Peyer's patch (tissue), 4 donors: ENCODE results near the gene TMEM126B. TPM values are rescaled to one million over a fixed set of nuclear protein-coding genes. Genes with fewer than 3 reads are reported as not detected.

Experiments used
- DNase-seq, 3 donors: peaks; one replicate each; pipeline ENCODE4 v3.0.0-alpha.2; 2017 to 2019
- H3K27ac ChIP-seq, 4 donors: fragments of 200-600 bp; sonication (generic); one replicate each; pipeline ENCODE4 v1.5.1; 2016 to 2019
- H3K27me3 ChIP-seq, 2 donors: fragments of 200-600 bp; sonication (generic); one replicate each; pipeline ENCODE4 v1.5.1; 2019
- H3K36me3 ChIP-seq, 3 donors: fragments of 200-600 bp; sonication (generic); one replicate each; pipeline ENCODE4 v1.5.1; 2016 to 2019
- H3K4me1 ChIP-seq, 4 donors: fragments of 200-600 bp; sonication (generic); one replicate each; pipeline ENCODE4 v1.5.1; 2016 to 2019
- H3K4me3 ChIP-seq, 4 donors: fragments of 200-600 bp; sonication (generic); 1 replicate in 3 of 4; 2 replicates in 1 of 4; pipeline ENCODE4 v1.5.1; 2016 to 2019; ENCODE audit warnings: mild to moderate bottlenecking in 1 of 4
- H3K9me3 ChIP-seq, 4 donors: fragments of 200-600 bp; sonication (generic); one replicate each; pipeline ENCODE4 v1.5.1; 2016 to 2019; ENCODE audit warnings: mild to moderate bottlenecking in 1 of 4
- CTCF ChIP-seq, 6 experiments: fragments of 450-650 bp in 4 of 6; fragments of 200-600 bp in 2 of 6; sonication (generic) in 1 of 6; IDR thresholded peaks; one replicate each; pipeline ENCODE4 v1.5.1; 2017 to 2019; ENCODE audit warnings: antibody characterized with exemption in 6 of 6, mild to moderate bottlenecking in 3 of 6, moderate library complexity in 1 of 6
- POLR2A ChIP-seq, 2 donors: fragments of 450-650 bp; IDR thresholded peaks; one replicate each; pipeline ENCODE4 v1.5.1; 2017; ENCODE audit warnings: antibody characterized with exemption in 2 of 2, mild to moderate bottlenecking in 2 of 2, moderate library complexity in 2 of 2
- total RNA-seq, 4 donors: library from RNA; depleted of rRNA; stranded (reverse); fragments of >200 nt; gene quantifications; one replicate each; pipeline ENCODE4 v1.1.0, GENCODE V29; 2016

TMEM126B gene
- total RNA-seq, result 10 to 100 TPM; 26.9 to 52.8 (median 39.9) TPM

DNA sequence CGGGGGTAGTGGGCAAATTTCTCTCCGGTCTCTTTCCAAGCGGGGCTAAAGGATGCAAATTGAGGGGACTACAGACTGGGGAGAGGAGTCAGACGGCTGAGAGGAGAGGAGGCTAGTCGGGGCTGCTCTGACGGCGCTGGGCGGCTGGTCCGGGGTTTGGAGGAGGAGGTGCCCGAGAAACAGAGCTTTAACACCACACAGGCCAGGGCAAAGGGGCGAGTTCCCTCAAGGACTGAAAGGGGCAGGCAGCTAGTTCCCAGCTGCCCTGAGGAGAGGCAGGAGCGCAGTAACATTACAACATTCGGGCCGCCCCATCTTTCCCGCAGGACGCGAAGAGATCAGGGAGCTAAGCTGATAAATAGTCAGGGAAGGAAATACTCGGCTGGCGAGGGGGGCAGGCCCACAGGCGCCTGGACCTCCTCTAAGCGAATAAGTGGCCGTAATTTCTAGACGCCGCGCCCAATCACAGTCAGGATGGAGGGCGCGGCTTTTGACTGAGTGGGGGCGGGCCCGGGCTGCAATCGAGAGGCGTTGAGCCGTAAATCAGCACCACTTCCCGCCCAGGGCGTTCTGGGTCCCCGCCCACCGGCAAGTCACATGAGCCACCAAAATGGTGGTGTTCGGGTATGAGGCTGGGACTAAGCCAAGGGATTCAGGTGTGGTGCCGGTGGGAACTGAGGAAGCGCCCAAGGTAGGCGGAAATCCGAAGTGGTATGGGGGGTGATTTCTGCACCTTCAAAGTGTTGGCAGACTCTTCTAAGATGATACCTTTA, at the start of gene TMEM126B:
Gene TMEM126B (plus strand): TSS at position 596 of the 773 bp plus-strand sequence. CDS start 15 bp downstream, at position 611.
- Histone ChIP-seq H3K36me3 (peaks cover 0 to 10% (median 0%) of the 10 kb centered on the region in 3 donors), H3K4me1 (peaks cover 0 to 20% (median 0%) of the 10 kb centered on the region in 4 donors), H3K9me3 (no peaks in the 10 kb centered on the region), H3K27ac (peak within 1 kb of the TSS; percentile 78 to 91 (median 89)), H3K27me3 (no peaks in the 10 kb centered on the region), H3K4me3 (peak within 1 kb of the TSS; percentile 58 to 82 (median 64))
- DNase-seq, result peak; percentile 97 to 99 (median 98)
- no peak for TF ChIP-seq CTCF (IDR thresholded peaks at IDR 0.05)
- peak; percentile 53 to 84 for TF ChIP-seq POLR2A (IDR thresholded peaks at IDR 0.05)

- no peak overlapping the region for H3K27ac ChIP-seq
These were observed 46.3 kb upstream of the TMEM126B start for GRCh38 chr11:85582111-85582510.

GRCh38 chr11:85589373-85589772, 39.0 kb upstream of the TMEM126B start:
- Histone ChIP-seq H3K4me1 (no peaks in the 10 kb centered on the region), H3K27ac (no peak overlapping the region), H3K4me3 (no peak overlapping the region), H3K36me3 (no peaks in the 10 kb centered on the region), H3K9me3 (no peaks in the 10 kb centered on the region), H3K27me3 (no peaks in the 10 kb centered on the region)
- DNase-seq, result no peak
- TF ChIP-seq POLR2A (IDR thresholded peaks at IDR 0.05) (no peak), CTCF (IDR thresholded peaks at IDR 0.05) (no peak)

More at GRCh38 chr11:85582111-85582510, 46.3 kb upstream of the TMEM126B start:
- no peaks in the 10 kb centered on the region for H3K4me1 ChIP-seq
- no peaks in the 10 kb centered on the region for H3K36me3 ChIP-seq
- DNase-seq, result no peak
- H3K9me3 ChIP-seq, result no peaks in the 10 kb centered on the region
- H3K4me3 ChIP-seq, result no peak overlapping the region
- TF ChIP-seq POLR2A (IDR thresholded peaks at IDR 0.05), result no peak
- H3K27me3 ChIP-seq, result no peaks in the 10 kb centered on the region

DNA sequence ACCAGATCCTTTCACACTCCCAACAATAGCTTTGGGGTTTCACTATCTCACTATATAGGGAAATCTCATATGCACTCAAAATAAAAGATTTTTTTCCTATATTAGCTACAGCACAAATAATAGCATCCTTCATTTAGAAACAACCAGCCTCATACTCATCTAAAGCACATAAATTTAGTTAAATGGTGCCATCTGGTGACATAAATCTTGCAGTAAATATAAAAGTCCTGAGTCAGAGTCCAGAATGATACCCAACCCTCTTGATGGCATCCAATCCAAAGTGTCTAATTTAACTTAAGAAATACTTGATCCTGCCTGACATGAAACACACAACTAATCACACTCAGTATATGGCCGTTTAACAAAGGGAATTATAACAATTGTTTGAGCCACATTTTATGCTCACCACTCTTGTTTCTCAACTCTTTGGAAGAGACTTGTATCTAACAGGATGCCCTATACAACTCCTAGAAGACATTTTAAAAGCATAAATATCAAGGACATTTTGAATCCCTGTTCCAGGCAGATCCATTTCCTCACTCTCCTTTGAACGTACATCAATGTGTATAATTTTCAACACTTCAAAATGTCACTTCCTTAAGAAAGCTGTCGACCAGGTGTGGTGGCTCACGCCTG, 37.4 kb upstream of the TMEM126B start:
- H3K36me3 ChIP-seq, result no peaks in the 10 kb centered on the region
- no peaks in the 10 kb centered on the region for H3K4me1 ChIP-seq
- peak in 3 of 6 experiments; percentile 33 to 39 (median 34) for TF ChIP-seq CTCF (IDR thresholded peaks at IDR 0.05)
- no peak for TF ChIP-seq POLR2A (IDR thresholded peaks at IDR 0.05)
- no peak for DNase-seq
- H3K4me3 ChIP-seq, result no peak overlapping the region
- H3K27me3 ChIP-seq, result no peaks in the 10 kb centered on the region
- H3K27ac ChIP-seq, result no peak overlapping the region
- H3K9me3 ChIP-seq, result no peaks in the 10 kb centered on the region

DNA sequence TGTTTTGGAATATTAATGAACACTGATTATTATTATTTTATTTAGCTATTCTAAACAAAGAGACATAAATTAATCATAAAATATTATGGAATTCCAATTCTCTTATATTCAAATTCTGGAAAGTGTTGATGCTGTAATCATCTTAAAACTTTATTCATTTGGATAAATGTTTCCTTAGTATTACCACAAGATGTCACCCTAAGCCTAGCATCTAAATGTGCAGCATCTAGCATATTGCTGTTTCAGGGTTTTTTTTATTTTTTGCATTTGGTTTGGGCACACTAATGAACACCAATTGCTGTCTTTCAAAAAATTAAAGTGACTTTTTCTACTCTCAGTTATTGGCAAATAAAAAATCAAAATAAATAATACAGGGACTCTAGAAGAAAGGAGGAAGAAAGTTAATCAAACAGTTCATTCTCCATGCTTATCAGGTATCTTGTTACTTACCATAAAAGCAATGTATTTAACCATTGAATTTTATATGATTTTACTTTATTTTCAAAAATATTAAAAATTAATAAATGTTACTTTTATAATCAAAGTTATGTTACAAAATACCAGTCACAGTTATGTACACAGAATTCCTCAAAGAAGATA, 33.0 kb upstream of the TMEM126B start:
- Histone ChIP-seq H3K27ac (no peak overlapping the region), H3K27me3 (no peaks in the 10 kb centered on the region), H3K4me3 (no peak overlapping the region), H3K4me1 (no peaks in the 10 kb centered on the region), H3K9me3 (no peaks in the 10 kb centered on the region), H3K36me3 (no peaks in the 10 kb centered on the region)
- no peak for DNase-seq
- TF ChIP-seq CTCF (IDR thresholded peaks at IDR 0.05), result peak in 5 of 6 experiments; percentile 32 to 79 (median 69)
- no peak for TF ChIP-seq POLR2A (IDR thresholded peaks at IDR 0.05)

GRCh38 chr11:85596886-85597285, 31.5 kb upstream of the TMEM126B start:
- Histone ChIP-seq H3K36me3 (no peaks in the 10 kb centered on the region), H3K9me3 (no peaks in the 10 kb centered on the region), H3K27ac (no peak overlapping the region), H3K4me1 (no peaks in the 10 kb centered on the region), H3K4me3 (no peak overlapping the region), H3K27me3 (no peaks in the 10 kb centered on the region)
- no peak for DNase-seq
- TF ChIP-seq POLR2A (IDR thresholded peaks at IDR 0.05) (no peak), CTCF (IDR thresholded peaks at IDR 0.05) (no peak)
